Sigmoid colon (tissue), 4 donors: ENCODE data around the gene QDPR.

Experiments
- CTCF ChIP-seq, 4 experiments: fragments of 450-650 bp in 3 of 4; fragments of 200-600 bp in 1 of 4; IDR thresholded peaks; one replicate each; pipeline ENCODE4 v1.5.1; 2016 to 2019; ENCODE audit warnings: antibody characterized with exemption in 4 of 4, mild to moderate bottlenecking in 3 of 4, moderate library complexity in 2 of 4
- POLR2A ChIP-seq, 2 donors: fragments of 450-650 bp; IDR thresholded peaks; one replicate each; pipeline ENCODE4 v1.6.1; 2016; ENCODE audit warnings: antibody characterized with exemption in 2 of 2, mild to moderate bottlenecking in 2 of 2, moderate library complexity in 2 of 2
- POLR2AphosphoS5 ChIP-seq, 4 donors: sonication (generic); formaldehyde crosslinking; IDR thresholded peaks; one replicate each; pipeline ENCODE4 v1.6.1; 2017; ENCODE audit warnings: antibody characterized with exemption in 4 of 4

GRCh38 chr4:17556498-17556897 is 44.6 kb upstream of the QDPR start:
- no peak for TF ChIP-seq POLR2A (IDR thresholded peaks at IDR 0.05)
- TF ChIP-seq CTCF (IDR thresholded peaks at IDR 0.05), result no peak
- TF ChIP-seq POLR2AphosphoS5 (IDR thresholded peaks at IDR 0.05), result no peak
